Dermis blood vessel endothelial cell (primary cell): ENCODE data around the gene FBXW5. TPM values are rescaled to one million over a fixed set of nuclear protein-coding genes. Genes with fewer than 3 reads are reported as not detected.
A peak's percentile ranks its signal among the peaks of the same experiment; 100 is the strongest.

Experiments used
- DNase-seq: peaks from one replicate; pipeline ENCODE4 v3.0.0; 2010
- total RNA-seq: library from RNA; depleted of rRNA; stranded (reverse); fragments of >200 nt; gene quantifications from 2 replicates; pipeline ENCODE4 v1.2.3, GENCODE V29; 2014

The FBXW5 gene, protein sequence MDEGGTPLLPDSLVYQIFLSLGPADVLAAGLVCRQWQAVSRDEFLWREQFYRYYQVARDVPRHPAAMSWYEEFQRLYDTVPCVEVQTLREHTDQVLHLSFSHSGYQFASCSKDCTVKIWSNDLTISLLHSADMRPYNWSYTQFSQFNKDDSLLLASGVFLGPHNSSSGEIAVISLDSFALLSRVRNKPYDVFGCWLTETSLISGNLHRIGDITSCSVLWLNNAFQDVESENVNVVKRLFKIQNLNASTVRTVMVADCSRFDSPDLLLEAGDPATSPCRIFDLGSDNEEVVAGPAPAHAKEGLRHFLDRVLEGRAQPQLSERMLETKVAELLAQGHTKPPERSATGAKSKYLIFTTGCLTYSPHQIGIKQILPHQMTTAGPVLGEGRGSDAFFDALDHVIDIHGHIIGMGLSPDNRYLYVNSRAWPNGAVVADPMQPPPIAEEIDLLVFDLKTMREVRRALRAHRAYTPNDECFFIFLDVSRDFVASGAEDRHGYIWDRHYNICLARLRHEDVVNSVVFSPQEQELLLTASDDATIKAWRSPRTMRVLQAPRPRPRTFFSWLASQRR
- 255 and 270 TPM in 2 replicates for total RNA-seq

DNA sequence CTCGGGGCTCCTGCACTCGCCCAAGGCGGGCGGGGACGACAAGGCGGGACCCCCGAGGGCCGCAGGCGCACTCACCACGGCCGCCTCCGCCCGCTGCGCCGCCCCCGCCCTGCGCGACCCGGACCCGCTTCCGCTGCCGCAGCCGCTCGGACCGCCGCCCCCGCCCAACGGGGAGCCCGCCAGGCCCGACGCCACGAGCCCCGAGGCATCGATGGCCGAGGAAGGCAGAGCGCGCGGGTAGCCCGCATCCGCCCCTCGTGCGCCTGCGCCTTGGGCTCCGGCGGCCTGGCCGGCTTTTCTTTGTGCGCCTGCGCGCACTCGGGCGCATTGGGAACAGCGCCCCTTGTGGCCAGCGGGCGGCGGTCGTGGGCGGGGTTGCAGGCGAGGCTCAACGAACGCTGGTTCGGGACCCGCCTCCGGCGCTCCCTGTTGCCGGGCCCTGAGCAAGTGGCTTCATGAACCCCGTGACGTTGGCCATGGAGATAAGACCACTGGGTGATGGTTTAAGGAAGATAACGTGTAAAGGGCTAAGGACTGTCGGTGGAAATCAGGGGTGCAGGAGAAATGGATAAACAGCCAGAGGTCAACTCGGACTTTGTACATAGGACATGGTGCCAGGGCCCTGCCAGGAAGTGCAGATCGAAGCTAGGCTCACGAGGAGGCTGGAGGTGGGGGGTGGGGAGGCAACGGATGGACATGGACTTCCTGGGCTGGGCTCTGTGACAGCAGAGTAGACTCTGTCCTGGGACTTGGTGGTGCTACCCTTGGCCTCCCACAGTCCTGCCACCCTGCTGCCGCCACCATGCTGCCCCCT lies at the start of gene FBXW5, which contains the start of gene C8G:
FBXW5 (minus strand) TSS at position 220 of the 814 bp plus-strand sequence. CDS start 655 bp downstream, outside the sequence.
C8G (plus strand) TSS at position 725 of the 814 bp plus-strand sequence; CDS start at position 803, 78 bp downstream.
- DNase-seq: peak; percentile 95

GRCh38 chr9:136992819-136993369 lies 48.4 kb upstream of the FBXW5 start:
- DNase-seq: no peak

DNA sequence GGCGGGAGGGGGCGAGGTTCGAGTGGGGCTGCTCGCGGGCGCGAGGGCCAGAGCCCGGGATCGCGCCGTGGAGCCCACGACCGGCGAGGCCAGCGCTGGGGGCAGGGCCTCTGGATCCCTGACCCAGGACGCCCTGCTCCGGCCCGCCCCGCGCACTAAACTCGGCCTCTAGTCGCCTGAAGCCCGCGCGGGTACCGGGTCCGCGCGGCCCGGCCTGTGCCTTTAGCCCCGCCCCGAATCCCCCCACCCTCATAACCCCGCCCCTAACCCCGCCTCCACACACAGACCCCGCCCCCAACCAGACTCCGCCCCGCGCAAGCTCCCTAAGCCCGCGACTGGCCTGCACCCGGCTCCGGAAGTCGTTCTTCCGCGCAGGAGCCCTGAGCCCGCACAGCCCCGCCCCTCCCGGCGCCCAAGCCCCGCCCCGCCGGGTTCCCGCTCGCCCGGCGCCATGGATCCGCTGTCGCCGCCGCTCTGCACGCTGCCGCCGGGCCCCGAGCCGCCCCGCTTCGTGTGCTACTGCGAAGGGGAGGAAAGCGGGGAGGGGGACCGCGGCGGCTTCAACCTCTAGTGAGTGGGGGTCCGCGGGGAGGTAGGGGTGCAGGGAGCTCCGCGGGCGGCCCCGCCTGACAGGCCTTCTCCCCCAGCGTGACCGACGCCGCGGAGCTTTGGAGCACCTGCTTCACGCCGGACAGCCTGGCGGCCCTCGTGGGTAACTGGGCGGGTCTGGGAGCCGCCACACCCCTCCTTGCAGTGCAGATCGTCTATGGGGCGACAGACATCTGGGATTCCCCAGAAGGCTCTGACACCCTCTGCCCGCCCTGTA lies 47.7 kb upstream of the FBXW5 start, which contains the start of gene PAXX:
PAXX (plus strand) TSS at position 430 of the 826 bp plus-strand sequence; CDS start at position 452, 22 bp downstream.
- peak; percentile 93 for DNase-seq

- DNase-seq: no peak
Measured at GRCh38 chr9:136990242-136990911, 45.8 kb upstream of the FBXW5 start.

- DNase-seq: no peak
Measured at GRCh38 chr9:136988872-136989271, 44.3 kb upstream of the FBXW5 start.

DNA sequence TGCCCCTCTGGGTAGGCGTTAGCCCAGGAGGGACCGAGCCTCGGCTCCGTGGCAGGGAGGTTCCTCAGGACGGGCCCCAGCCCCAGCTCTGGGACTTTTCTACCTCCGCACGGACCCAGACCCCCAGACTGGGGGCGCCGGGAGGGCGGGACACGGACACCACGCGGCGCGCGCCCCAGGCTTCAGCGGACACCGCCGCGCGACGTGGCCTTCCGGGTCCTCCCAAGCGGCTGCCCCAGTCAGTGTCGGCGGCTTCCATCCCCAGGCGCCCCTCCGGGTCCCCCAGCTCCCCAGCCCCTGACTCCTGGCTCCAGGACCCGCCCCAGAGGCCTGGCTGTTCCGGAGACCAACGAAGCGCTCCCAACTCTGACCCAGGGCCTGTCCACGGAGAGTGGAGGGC lies 41.3 kb upstream of the FBXW5 start:
- no peak for DNase-seq

DNA sequence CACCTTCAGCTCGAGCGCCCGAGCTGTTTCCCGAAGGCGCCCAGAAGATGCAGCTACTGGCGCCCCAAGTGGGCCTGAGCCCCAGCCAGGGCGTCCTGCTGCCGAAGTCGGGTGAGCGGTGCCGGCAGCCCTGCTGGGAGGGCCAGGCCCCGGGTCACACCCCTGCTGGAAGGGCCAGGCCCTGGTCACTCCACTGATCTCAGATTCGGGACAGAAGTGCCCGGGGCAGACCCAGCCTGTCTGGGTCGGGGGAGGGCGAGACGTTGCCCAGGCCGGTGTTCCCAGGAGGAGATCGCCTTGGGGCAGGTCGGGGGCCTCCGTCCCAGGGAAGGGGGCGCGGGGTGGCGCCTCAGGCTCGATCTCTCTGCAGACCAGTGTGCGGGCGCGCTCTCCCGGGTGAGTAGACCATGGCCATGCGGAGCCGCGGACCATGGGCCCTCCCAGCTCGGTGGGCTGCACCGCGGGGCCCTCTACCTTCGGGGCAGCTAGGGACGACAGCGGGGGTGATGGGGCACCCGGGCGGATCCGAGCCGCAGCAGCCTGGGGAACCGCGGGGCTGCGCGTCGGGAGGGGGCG lies 40.6 kb upstream of the FBXW5 start:
- DNase-seq: no peak

- DNase-seq: no peak
Measured at GRCh38 chr9:136984464-136985026, 40.0 kb upstream of the FBXW5 start.

DNA sequence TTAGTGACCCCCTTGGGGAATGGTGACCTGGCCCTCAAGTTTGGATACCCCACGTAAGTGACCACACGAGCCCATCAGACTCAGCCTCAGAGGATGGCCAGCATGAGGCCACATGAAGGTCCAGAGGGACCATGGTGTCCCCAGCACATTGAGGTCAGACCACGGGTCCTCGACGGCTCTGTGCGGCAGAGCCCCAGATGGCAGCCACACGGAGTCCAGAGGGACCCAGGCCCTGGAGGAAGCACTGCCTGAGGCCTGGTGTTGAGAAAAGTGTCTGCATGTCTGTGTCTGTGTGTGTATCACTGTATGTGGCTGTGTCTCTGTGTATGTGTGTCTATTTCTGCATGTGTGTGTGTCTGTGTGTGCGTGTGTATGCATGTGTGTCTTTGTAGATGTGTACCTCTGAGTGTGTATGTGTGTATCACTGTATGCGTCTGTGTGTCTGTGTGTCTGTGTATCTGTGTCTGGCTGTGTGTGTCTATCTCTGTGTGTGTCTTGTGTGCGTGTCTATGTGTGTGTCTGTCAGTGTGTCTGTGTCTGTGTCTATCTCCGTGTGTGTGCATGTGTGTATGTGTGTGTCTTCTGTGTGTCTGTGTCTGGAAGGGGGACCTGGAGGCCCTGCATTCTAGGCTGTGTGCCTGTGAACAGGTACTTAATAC lies 39.2 kb upstream of the FBXW5 start:
- no peak for DNase-seq

- DNase-seq: no peak
Measured at GRCh38 chr9:136983167-136983566, 38.6 kb upstream of the FBXW5 start.

DNA sequence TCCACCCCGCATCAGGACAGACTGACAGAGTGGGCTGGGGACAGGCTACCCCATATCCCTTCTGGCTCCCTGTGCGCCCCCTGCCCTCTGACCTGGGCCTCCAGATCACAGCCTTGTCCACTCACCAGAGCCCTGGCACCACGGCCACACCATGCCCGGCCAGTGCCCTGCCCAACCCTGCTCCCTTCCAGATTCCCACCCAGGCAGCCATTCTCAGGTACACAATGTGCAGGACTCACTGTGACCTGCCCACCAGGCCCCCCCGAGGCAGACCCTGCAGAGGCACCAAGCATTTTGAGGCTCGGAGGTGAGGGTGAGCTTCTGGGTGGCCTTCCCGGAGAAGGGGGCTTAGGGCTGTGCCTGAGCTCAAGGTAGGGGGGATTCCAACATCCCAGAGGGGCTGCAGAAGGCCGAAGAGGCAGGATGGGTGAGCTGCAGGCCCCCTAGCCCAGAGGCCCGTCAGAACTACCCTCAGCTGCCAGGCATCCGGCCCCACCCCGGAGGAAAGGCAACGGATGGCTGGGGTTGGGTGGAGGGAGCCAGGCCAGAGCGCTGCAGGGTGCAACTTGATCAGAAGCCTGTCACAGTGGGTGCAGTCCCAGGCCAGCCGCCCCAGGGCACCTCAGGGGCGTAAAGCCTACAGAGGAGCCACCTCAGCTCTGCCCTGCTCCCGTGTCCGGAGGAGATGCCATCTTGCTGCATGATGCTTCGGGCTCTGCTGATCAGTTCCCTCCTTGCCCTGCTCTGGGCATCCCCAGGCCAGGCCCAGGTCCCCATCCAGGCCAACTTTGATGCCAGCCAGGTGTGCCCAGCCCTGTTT lies 37.9 kb upstream of the FBXW5 start, which contains the start of gene LCNL1:
LCNL1 (plus strand) TSS at position 762 of the 820 bp plus-strand sequence. CDS start 594 bp downstream, outside the sequence.
- no peak for DNase-seq

DNA sequence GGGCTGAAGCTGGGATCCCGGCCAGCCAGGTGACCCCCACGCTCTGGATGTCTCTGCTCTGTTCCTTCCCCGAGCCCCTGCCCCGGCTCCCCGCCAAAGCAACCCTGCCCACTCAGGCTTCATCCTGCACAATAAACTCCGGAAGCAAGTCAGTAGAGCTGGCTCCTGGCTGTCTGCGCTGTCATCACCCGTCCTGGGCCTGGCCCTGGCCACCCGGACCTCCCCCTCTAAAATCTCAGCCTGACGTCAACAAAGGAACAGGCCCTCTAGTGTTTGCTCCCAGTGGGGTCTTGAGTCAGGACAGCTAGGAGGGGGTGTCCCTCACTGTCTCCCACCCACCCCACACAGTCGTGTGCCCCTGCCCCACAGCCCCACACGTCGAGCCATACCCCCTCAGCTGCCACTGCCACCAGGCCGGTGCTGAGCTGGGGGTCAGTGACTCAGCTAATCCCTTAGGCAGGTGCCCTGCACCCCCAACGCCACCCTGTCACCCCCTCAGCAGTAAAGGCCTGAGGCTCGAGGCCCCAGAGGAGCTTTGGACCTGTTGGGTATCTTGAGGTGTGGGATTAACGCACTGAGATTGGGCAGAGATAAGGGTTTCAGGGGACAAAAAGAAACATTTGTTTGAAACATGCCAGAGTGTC lies 37.2 kb upstream of the FBXW5 start:
- peak; percentile 69 for DNase-seq

- no peak for DNase-seq
Measured at GRCh38 chr9:136980669-136981478, 36.3 kb upstream of the FBXW5 start.

DNA sequence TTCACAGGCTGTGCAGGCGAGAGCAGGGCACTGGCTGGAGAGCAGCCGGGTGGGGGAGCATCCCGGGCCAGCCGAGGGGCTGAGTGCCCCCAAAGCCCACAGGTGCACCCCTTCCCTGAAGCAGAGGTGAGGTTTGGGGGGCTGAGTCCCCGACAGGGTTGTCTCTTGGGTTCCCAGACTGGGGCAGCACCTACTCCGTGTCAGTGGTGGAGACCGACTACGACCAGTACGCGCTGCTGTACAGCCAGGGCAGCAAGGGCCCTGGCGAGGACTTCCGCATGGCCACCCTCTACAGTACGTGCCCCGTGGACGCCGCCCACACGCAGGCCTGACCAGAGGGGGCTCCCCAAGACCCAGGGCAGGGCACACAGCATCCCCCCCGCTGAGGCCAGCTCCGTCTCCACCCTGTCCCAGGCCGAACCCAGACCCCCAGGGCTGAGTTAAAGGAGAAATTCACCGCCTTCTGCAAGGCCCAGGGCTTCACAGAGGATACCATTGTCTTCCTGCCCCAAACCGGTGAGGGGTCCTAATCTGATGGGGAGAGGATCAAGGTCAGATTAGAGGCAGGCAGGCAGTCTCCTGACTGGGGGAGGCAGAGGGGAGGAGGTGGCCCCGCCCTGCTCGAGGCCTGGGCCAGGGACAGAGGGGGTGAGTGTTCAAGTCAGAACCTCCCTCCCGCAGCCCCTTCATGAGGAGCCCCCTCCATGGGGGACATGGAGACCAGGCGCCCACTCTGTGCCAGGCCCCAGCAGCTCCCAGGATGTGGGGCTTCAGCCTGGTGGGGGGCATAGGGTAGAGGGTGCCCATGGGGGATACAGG lies 35.4 kb upstream of the FBXW5 start:
- DNase-seq: no peak

- no peak for DNase-seq
Measured at GRCh38 chr9:136978865-136979544, 34.5 kb upstream of the FBXW5 start.
